ENCODE data around the gene LMF2.
A peak's percentile ranks its signal among the peaks of the same experiment; 100 is the strongest.

Gene LMF2

GRCh38 chr22:50504369-50505211, 2.9 kb downstream of the LMF2 start:
- no peak for DNase-seq (ENCODE audit: low spot score)

DNA sequence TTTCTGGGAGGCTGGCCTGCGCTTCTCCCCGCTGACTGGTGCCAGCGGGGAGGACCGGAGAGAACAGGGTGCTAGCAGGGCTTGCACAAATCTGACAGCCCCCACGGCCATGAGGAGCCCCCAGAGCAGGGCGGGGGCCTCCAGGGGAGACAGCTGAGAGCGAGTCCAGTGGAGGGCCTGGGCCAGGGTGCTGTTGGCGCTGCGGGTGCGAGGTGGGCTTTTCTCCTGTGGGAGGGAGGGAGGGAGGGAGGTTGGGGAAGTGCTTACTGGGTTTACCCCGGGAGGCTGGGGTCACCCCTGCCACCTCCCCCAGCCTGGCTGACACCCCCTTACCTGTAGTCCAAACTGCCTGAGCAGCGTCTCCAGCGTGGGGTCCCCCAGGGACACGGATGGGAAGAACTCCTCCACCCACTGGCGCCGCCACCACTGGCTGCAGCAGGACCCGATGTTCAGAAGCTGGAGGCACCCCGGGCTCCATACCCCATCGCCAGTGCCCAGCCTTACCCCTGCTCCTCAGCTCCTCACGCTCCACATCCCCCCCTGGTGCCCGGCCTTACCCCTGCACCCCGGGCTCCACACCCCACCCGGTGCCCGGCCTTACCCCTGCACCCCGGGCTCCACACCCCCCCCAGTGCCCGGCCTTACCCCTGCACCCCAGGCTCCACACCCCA, 3.9 kb downstream of the LMF2 start:
- DNase-seq (ENCODE audit: low spot score): no peak

- no peak for DNase-seq (ENCODE audit: low spot score)
Measured at GRCh38 chr22:50502628-50503474, 4.7 kb downstream of the LMF2 start.

GRCh38 chr22:50502096-50502495, 5.4 kb downstream of the LMF2 start:
- DNase-seq (ENCODE audit: low spot score): no peak

DNA sequence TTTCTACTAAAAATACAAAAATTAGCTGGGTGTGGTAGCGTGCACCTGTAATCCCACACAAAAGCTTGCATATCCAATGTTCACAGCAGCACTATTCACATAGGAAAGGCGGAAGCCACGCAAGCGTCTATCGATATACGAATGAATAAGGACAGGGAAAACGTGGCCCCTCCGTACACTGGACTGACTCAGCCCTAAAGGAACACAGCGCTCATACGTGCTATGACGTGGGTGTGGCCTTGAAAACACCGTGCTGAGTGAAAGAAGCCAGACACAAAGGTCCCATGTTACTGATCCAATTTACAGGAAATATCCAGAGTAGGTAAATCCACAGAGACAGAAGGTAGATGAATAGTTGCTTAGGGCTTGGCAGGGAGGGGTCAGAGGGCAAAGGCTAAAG, 7.0 kb downstream of the LMF2 start:
- no peak for DNase-seq (ENCODE audit: low spot score)

DNA sequence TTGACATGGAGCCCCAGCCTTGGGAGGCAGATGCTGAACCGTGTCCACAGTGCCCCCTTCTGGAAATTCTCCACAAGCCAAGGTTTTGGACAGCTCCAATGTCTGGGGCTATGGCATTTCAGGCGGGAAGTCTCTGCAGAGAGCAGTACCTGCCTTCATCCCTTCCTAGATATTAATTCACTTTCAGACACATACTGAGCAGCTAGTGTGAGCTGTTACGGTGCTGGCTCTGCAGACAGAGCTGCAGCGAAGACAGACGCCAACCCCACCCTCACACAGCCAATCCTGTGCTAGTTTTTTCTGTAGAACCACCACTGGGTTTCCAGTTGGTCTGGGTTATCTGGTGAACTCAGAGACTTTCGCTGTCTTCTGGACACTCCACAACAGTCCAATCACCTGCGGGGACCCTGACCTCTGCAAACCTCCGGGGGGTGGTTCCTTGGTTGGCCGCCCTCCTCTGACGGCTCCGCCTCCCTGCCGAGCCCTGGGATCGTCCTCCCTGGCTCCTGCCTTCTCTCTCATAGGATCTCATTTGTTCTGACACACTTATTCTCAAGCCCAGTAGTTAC, 9.1 kb downstream of the LMF2 start:
- DNase-seq (ENCODE audit: low spot score): peak; percentile 77

GRCh38 chr22:50497093-50497492, 10.4 kb downstream of the LMF2 start:
- no peak for DNase-seq (ENCODE audit: low spot score)

DNA sequence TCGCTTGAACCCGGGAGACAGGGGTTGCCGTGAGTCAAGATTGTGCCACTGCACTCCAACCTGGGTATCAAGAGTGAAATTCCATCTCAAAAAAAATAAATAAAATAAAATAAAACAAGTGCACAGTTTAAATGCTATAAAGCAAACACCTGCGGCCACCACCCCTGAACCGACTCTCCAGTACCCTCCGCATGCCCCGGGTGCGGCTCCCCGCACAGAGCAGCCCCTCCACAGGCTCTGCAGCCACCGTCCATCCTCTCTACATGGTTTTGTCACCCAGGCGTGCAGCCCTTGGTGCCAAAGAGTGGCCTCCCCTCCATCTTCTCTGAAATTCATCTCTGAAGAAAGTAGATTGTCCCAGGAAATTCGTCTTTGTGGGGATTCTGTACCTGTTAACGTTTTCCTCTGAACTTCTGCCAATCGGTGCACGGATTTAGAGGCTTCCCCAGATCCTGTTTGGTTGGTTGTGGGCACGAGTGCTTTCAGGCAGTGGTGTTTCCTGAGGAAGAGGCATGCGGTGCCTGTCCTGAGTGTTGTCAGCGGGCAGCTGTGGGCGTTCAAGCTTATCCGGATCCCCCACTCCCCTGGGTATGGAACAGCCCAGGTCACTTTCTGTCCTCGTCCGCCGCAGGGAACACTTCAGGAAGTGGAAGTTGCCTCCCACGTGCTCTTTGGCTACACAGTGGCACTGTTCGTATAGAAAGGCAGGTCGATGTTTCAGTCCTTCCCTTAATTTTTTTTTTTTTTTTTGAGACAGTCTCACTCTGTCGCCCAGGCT, 16.8 kb downstream of the LMF2 start:
- DNase-seq (ENCODE audit: low spot score): no peak

- no peak for DNase-seq (ENCODE audit: low spot score)
Measured at GRCh38 chr22:50489363-50490243, 17.9 kb downstream of the LMF2 start.

DNA sequence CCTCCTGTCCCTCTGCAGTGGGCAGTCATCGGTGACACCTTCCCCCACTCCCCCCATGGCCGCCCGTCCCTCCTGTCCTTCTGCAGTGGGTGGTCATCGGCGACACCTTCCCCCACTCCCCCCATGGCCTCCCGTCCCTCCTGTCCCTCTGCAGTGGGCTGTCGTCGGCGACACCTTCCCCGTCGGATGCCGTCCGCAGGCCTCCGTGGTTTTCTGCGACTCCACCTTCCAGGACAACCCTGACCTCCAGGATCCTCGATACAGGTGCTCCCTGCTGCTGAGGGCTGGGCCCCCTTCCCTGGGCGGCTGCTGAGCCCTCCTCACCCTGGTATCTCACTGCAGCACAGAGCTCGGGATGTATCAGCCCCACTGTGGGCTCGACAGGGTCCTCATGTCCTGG, 18.6 kb downstream of the LMF2 start:
- no peak for DNase-seq (ENCODE audit: low spot score)

- DNase-seq (ENCODE audit: low spot score): no peak
Measured at GRCh38 chr22:50488006-50488677, 19.4 kb downstream of the LMF2 start.

DNA sequence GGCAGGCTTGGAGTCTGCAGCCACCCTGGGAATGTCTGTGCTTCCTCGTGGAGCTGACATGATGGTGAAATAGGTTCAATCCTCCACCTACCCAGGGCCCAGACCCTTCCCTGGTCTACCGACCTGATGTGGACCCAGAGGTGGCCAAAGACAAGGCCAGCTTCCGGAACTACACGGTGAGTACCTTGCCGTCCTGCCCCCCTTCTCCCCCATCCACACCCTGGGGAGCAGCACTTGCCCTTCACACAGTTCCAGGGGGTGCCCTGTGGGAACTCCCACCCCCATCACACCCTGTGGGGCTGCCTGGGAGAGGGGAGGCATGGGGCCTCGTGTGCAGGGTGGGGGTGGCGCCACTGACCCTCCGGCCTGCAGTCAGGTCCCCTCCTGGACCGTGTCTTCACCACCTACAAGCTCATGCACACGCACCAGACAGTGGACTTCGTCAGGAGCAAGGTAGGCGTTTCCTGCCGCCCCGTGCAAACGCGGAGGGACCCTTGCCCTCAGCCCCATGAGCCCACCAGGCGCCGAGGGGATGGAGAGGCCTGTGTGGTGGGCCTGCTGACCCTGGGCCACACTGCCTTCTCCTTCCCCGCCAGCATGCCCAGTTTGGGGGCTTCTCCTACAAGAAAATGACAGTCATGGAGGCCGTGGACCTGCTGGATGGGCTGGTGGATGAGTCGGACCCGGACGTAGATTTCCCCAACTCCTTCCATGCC, 20.1 kb downstream of the LMF2 start:
- DNase-seq (ENCODE audit: low spot score): no peak

DNA sequence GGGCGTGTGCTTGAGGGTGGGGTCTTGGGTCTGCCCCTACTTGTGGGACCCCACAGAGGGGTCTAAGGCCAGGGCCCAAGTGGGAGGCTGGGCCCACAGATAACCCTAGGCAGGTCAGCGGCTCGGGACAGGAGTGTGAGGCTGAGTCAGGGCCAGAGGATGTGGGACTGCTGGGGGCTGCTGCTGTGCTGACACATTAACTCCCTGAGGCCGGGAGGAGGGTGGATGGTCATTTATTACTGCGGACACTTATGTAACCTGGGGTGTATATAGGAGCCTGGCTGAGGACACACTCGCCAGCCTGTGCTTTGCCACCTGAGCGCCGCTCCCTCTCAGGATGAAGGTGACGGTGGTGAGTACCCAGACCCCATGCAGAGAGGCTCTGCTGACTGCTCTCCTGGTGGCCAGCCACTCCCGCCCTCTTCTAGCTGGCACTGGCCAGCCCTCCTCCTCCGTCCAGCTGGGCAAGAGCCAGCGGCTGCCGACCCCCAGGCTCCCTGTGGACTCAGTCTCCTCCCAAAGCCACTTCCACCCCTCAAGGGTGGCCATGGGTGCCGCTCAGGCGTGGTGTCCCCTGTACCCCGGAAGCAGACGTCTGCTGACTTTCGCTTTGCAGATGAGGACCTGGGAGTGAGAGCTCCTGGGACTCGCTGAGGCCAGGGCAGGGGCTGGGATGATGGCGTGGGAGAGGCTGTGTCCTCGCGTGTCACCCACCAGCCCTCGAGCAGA, 20.8 kb downstream of the LMF2 start, which contains the start of gene MIOX:
TSS of gene MIOX (plus strand) at position 299 of the 729 bp plus-strand sequence. CDS start at position 338, 39 bp downstream.
- no peak for DNase-seq (ENCODE audit: low spot score)

- no peak for DNase-seq (ENCODE audit: low spot score)
Measured at GRCh38 chr22:50485221-50486131, 22.0 kb downstream of the LMF2 start.

- DNase-seq (ENCODE audit: low spot score): no peak
Measured at GRCh38 chr22:50483977-50484853, 23.3 kb downstream of the LMF2 start.

DNA sequence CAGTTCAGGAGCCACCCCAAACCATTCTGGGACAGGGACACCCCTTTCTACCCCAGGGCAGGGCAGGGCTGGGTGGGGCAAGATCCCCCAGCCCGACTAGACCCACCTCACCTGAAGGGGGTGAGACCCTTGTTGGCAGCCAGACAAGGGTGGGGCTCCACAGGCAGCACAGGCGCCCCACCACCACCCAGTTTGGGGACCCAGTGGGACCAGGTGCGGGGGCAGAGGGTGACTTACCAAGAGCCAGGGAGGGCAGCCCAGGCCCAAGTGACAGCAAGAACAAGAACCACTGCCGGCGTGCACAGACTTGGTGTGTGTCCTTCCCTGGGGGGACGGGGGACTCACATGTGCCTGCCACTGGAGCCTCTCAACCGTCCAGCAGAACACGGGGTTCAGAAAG, 23.9 kb downstream of the LMF2 start:
- DNase-seq (ENCODE audit: low spot score): no peak
